Tongue (tissue), 2 donors: ENCODE measurements around the gene ADRM1. TPM values are rescaled to one million over a fixed set of nuclear protein-coding genes. Genes with fewer than 3 reads are reported as not detected.
A peak's percentile ranks its signal among the peaks of the same experiment; 100 is the strongest.

Experiments used
- DNase-seq: peaks from one replicate; pipeline ENCODE4 v3.0.0-alpha.2; 2015
- total RNA-seq: library from RNA; depleted of rRNA; stranded (reverse); fragments of >200 nt; gene quantifications from one replicate; pipeline ENCODE4 v1.2.3, GENCODE V29; 2014

Gene ADRM1, protein sequence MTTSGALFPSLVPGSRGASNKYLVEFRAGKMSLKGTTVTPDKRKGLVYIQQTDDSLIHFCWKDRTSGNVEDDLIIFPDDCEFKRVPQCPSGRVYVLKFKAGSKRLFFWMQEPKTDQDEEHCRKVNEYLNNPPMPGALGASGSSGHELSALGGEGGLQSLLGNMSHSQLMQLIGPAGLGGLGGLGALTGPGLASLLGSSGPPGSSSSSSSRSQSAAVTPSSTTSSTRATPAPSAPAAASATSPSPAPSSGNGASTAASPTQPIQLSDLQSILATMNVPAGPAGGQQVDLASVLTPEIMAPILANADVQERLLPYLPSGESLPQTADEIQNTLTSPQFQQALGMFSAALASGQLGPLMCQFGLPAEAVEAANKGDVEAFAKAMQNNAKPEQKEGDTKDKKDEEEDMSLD
- 57.2 TPM for total RNA-seq

GRCh38 chr20:62302341-62303061 is at the start of gene ADRM1:
TSS of gene ADRM1 (plus strand) at chr20:62302997. CDS start at chr20:62303569, 572 bp downstream.
- peak; percentile 98 for DNase-seq

GRCh38 chr20:62253398-62253797 is 49.4 kb upstream of the ADRM1 start:
- DNase-seq, result no peak

- no peak for DNase-seq
Measured at GRCh38 chr20:62254021-62254724, 48.6 kb upstream of the ADRM1 start.

GRCh38 chr20:62255976-62256375 is 46.8 kb upstream of the ADRM1 start:
- no peak for DNase-seq

DNA sequence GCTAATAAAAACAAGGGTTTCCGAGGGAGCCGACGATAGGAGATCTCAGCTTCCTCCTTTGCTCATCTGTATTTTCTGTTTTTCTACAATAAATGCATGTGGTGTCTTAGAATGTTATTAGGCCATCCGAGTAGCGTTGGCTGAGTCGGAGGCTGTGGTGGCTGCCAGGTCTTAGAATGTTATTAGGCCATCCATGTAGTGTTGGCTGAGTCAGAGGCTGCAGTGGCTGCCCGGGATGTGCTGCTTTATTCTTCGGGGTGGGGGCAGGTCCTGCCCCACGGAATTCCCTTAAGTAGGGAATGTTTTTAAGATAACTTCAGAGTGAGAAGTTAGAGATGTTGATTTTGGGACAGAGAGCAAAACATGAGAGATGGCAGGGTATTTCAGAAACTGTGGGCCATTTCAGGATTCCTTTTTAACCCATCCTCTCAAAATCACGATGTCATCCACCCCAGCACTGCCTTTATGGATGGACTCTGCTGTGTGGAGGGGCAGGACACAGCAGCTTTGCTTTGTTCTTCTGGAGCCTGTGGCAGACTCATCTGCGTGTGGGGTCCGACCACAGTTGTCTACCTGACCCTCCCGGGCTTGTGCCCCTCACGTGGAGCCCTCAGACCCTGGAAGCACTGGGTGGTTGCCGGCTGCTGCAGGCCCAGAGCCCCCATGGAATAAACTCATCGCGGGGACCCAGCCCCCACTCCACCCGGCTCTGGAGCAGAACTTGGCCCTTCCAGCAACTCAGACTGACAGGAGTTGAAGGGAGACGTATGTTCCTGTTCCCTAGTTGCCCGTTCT is 44.1 kb upstream of the ADRM1 start:
- no peak for DNase-seq

GRCh38 chr20:62259294-62259565 is 43.6 kb upstream of the ADRM1 start:
- no peak for DNase-seq

GRCh38 chr20:62262064-62262463 is 40.7 kb upstream of the ADRM1 start:
- DNase-seq, result no peak

GRCh38 chr20:62263396-62263795 is 39.4 kb upstream of the ADRM1 start:
- DNase-seq, result no peak

DNA sequence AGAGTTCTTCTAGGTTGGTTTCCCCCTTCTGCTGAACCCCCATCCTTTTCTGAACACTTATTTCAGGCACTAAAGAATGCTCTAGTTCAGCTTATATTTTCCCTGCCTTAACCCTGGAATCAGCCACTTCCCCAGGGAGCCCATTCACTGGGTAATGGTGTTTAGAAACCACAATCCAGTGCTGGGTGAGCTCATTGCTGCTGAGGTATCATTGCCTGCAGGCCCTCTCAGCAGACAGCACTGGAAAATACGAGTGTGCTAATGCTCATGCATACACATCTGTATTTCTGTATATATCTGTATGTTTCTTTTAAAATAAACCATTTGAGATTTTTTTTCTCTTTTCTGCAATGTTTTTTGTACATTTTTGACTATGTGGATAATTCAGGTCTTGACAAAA is 37.4 kb upstream of the ADRM1 start:
- no peak for DNase-seq

- no peak for DNase-seq
Measured at GRCh38 chr20:62266340-62266739, 36.5 kb upstream of the ADRM1 start.

DNA sequence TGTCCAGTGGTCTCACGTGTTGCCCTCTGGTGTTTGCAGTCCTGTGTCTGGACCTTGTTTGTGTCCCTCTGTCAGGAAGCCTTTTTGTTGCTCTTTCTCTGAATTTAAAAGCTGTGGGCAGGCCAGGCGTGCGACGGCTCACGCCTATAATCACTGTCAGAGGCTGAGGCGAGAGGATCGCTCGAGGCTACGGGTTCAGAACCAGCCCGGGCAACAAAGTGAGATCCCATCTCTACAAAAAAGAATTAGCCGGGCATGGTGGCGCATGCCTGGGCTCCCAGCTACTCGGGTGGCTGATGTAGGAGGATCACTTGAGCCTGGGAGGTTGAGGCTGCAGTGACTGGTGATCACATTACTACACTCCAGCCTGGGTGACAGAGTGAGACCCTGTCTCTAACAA is 35.9 kb upstream of the ADRM1 start:
- DNase-seq, result no peak

DNA sequence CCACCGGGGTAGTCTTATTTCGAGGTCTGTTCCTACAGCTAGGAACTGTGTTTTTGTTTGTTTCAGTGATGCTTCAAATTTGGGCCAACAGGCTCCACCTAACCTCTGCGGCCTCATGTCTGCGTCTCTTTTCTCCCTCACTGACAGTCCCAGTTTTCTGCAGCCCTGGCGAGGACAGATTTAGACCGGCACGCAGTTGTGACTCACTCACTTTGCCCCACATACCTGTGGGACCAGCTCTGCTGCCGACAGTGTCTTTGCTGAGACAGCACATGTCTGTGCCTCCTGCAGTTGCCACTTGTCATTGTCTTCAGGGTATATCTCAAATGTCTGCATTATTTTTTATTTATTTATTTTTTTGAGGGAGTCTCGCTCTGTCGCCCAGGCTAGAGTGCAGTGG is 35.3 kb upstream of the ADRM1 start:
- DNase-seq, result peak; percentile 13

GRCh38 chr20:62268228-62268900 is 34.4 kb upstream of the ADRM1 start:
- no peak for DNase-seq

- DNase-seq, result no peak
Measured at GRCh38 chr20:62269378-62269777, 33.4 kb upstream of the ADRM1 start.

- no peak for DNase-seq
Measured at GRCh38 chr20:62269871-62270270, 32.9 kb upstream of the ADRM1 start.

GRCh38 chr20:62272200-62272599 is 30.6 kb upstream of the ADRM1 start:
- DNase-seq, result no peak

- DNase-seq, result no peak
Measured at GRCh38 chr20:62273416-62273815, 29.4 kb upstream of the ADRM1 start.

- DNase-seq, result peak; percentile 16
Measured at GRCh38 chr20:62274332-62274950, 28.4 kb upstream of the ADRM1 start.

DNA sequence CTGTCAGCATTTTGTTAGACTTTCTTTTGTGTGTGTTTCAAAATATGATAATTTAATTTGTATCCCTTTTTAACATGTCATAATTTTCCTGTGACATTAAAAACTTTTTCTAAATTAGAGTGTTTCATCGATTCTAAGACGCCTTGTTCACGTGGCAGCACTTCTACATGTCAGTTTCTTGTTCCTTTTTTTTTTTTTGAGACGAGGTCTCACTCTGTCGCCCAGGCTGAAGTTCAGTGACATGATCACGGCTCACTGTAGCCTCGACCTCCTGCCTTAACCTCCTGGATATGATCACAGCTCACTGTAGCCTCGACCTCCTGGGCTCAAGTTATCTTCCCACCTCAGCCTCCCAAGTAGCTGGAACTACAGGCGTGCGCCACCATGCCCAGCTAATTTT is 27.6 kb upstream of the ADRM1 start:
- no peak for DNase-seq

DNA sequence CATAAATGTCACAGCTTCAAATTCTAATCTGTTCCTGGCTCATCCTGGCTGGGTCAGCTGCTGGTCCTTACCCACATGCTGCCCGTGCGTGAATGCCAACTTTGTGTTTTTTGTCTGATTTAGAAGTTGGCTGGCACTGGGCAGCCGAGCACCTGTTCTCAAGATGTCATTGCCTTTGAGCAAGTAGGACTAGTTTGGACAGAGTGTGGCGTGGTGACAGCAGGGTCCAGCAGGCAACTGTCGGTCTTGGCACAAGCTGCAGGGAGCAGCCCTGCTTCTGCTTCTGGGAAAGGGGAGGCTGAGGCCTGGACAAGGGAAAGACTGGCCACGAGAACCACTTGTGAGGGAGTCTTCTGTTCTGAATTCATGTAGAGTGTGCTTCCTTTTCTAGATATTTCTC is 26.4 kb upstream of the ADRM1 start:
- DNase-seq, result peak; percentile 97

GRCh38 chr20:62277253-62277652 is 25.5 kb upstream of the ADRM1 start:
- DNase-seq, result no peak
